ENCODE results near the gene MYLK.

DNA sequence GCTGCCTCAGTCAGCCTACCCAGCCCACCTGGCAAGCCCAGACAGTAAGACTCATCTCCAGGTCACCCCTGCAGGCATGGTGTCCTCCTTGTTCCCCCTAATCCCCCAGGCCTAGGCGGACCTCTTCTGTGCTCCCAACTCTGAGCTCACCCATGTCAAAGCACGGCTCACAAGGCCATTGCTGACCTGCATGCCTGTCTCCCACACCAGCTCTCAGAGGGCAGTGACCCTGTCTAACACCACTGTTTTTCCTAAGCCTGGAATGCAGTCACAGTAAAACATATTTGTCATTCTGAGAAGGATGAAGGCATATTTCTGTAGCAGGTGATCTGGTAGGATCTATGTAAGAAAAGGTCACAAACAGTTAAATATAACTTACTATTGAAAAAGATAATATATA lies 189.0 kb downstream of the MYLK start:
- TF ChIP-seq, protein P1, sequence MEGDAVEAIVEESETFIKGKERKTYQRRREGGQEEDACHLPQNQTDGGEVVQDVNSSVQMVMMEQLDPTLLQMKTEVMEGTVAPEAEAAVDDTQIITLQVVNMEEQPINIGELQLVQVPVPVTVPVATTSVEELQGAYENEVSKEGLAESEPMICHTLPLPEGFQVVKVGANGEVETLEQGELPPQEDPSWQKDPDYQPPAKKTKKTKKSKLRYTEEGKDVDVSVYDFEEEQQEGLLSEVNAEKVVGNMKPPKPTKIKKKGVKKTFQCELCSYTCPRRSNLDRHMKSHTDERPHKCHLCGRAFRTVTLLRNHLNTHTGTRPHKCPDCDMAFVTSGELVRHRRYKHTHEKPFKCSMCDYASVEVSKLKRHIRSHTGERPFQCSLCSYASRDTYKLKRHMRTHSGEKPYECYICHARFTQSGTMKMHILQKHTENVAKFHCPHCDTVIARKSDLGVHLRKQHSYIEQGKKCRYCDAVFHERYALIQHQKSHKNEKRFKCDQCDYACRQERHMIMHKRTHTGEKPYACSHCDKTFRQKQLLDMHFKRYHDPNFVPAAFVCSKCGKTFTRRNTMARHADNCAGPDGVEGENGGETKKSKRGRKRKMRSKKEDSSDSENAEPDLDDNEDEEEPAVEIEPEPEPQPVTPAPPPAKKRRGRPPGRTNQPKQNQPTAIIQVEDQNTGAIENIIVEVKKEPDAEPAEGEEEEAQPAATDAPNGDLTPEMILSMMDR (IDR thresholded peaks at IDR 0.05; ENCODE audit: low read length), result no peak
- no peak for TF ChIP-seq EZH2 (IDR thresholded peaks at IDR 0.05; ENCODE audit: borderline replicate concordance, low read length)

All from OCI-LY1 (cell line).